Measurements from ENCODE around the gene NEIL3.

DNA sequence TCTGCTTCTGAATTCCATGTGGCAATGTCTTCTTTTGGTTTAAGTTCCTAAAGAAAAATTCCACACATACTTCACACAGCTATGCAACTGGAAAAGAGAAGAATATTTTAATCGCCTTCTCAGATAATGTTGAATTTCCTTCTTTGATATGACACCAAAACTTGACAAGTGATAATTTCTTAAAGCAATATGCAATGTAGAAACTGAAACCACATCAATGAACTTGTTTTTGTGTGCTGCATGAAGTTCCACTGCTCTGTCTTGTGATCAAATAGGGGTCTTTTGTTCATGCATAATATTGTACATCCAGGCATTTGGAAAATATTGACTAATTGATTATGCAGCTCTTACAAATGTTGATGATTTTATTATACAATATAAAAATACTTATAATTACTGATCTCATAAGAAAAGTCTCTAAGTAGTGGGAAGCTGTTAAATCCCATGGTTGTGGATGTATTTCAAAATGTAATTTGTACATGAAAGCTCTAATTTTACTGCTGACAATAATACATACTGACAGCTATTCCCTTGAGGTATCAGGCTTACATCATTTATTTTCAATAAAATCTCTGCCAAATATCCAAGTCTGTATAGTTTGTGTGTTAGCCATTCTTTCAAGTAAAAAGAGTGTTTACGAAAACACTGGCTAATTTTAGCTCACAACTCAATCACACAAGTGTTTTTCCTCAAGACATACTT is 76.1 kb downstream of the NEIL3 start:
- TF ChIP-seq, protein P1, sequence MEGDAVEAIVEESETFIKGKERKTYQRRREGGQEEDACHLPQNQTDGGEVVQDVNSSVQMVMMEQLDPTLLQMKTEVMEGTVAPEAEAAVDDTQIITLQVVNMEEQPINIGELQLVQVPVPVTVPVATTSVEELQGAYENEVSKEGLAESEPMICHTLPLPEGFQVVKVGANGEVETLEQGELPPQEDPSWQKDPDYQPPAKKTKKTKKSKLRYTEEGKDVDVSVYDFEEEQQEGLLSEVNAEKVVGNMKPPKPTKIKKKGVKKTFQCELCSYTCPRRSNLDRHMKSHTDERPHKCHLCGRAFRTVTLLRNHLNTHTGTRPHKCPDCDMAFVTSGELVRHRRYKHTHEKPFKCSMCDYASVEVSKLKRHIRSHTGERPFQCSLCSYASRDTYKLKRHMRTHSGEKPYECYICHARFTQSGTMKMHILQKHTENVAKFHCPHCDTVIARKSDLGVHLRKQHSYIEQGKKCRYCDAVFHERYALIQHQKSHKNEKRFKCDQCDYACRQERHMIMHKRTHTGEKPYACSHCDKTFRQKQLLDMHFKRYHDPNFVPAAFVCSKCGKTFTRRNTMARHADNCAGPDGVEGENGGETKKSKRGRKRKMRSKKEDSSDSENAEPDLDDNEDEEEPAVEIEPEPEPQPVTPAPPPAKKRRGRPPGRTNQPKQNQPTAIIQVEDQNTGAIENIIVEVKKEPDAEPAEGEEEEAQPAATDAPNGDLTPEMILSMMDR (IDR thresholded peaks at IDR 0.05), result no peak
- no peak for TF ChIP-seq POLR2A (IDR thresholded peaks at IDR 0.05)
